Measurements from ENCODE around the gene HYPK.

The HYPK gene, protein sequence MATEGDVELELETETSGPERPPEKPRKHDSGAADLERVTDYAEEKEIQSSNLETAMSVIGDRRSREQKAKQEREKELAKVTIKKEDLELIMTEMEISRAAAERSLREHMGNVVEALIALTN

DNA sequence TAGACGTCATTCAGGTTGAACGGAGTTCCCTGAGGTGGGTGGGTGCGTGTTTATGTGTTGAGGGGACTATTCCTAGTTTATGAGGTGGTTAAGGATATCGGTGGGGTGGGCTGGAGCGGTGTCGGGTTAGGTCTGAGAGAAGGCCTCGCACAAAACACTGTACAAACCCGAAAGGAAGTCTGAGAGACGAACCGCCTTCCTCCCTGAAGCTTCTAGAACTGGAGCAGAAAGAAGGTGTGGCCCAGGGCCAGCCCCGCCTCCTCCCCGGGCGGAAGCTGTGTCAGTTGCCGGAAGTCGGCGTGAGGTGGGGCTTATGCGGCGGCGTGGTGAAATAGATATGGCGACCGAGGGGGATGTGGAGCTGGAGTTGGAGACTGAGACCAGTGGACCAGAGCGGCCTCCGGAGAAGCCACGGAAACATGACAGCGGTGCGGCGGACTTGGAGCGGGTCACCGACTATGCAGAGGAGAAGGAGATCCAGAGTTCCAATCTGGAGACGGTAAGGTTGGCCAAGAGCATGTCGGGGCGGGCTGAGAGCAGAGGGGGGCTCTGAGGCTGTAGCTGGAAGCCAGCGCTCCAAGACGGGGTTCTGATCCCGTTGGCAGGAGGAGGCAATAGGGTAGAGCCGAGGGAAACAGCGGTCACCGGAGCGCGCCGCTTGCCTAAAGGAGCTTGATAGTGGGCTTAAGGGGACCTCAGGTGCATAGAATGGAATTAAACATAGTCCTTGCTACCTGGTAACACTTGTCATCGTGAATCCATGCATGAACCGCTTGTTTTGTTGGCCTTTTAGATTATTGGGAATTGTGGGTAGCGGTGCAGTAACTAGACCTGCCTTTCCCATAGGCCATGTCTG is at the start of gene HYPK:
HYPK (plus strand) TSS at position 314 of the 856 bp plus-strand sequence; CDS start at position 338, 24 bp downstream.
- DNase-seq (ENCODE audit: low read depth in 2 of 2), result peak; percentile 87 to 88

DNA sequence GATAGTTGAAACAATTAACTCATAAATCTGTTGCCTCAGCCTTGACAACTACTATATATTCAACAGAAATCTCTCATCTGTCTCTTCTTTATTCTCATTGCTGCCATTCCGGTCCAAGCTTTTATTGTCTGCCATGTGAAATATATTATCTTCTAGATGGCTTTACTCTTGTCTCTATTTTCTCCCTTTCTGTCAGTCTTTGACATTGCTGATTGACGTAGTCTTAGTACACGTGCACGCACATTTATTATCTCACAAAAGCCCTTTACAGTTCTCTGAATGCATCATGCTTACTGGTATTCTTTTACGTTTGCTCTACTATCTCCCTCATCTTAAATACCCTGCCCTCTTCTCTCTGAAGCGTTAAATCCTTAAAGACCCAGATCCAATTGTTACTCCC is 48.5 kb upstream of the HYPK start:
- DNase-seq (ENCODE audit: low read depth in 2 of 2), result no peak

DNA sequence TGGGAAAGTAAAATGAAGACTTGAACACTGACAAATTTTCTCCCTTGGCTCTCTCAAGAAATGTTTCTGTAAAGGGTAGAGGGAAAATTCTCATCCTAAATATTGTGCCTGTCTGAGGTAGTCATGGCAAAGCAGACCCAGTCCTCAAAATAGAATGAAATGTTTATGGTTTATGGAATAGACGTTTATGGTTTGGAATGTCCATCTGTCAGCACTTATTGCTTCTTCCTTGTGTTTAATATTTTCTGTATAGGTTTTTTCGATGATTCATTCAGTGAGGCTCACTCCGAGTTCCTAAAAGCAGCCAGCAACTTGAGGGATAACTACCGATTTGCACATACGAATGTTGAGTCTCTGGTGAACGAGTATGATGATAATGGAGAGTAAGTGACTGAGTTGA is 37.6 kb upstream of the HYPK start:
- DNase-seq (ENCODE audit: low read depth in 2 of 2), result no peak

DNA sequence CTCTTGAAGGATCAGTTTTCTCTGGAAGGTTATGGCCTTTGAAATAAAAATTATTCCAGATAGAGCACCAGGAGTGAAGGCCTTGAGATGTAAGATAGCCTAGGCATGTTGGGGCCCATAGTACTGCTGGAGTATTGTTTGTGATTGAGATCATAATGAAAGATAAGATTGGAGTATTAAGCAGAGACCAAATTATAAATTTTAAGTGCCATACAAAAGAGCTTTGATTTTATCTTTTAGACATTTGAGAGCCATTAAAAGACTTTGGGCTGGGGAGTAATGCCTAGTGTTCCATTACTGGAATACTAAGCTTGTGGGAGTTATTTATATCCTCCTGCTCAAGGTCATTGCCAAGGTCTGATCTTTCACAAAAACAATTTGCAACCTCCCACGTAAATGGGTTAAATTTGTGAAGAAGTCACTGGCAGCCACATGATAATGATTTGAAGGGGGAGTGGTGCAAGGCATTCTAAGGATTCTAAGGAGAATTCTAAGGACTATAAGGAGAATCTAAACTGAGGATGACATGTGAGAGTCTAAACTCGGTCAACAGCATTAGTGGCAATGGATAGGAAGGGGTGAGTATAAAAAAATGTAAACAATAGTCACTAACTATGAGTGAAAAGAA is 36.5 kb upstream of the HYPK start:
- DNase-seq (ENCODE audit: low read depth in 2 of 2), result no peak

DNA sequence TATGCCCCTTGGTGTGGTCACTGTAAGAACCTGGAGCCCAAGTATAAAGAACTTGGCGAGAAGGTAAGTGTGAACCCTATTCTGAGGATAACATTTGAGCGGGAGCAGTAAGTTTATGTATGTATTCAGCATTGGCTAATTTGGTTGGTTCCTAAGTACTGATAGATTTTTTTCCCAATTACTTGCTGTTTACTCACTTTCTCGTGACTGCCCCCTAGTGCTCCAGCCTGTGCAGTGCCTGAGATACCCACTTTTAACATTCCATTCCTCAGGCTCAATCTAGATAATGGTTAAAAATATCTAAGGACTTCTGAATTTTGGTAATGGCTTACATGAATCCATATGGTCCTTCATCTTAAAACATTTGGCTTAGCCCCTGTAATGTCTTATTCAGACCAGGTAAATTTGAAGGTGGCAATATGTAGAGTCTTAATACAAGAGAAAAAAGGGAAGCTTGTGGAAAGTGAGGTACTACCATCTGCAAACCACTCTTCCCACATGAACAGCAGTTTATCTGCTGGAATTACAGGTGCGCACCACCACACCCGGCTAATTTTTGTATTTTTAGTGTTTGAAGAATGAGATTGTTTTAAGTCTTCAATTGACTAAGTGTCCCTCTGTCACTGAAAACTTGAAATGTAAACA is 30.7 kb upstream of the HYPK start:
- no peak for DNase-seq (ENCODE audit: low read depth in 2 of 2)

DNA sequence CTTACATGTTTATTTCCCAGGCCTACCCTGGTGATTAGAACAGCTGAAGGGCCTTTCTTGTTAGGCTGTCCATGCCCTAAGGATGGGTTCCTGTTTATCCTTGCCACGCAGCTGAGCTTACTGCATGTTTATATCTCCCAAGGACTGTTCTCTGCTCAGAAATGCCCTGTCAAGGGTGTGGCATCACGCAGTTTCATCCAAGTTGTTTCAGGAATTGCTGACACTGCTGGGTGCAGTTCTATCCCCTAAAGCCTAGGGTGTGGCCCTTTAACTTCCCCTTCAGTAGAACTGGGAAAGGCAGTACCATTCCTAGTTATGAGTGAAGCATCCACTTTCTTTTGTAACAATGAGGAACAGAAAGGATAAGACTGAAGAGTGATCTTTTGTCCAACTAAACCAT is 28.6 kb upstream of the HYPK start:
- no peak for DNase-seq (ENCODE audit: low read depth in 2 of 2)

DNA sequence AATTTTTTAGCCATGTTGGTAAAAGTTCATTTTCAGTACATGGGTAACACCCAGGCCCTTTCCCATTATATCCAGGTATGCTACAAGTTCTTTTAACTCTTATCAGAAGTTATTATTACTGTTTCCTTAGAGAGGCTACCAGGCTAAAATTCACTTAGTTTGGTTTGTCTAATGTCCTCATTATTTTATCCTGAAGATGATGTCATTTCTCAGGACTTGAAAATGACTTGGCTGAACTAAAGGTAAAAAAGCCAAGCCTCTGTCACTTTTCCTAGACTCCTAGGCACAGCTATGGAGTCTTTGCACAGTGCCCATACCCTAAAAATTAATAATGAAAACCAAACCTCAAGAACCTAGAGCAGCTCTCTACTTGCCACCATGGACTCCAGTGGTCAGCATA is 27.8 kb upstream of the HYPK start:
- DNase-seq (ENCODE audit: low read depth in 2 of 2), result no peak

DNA sequence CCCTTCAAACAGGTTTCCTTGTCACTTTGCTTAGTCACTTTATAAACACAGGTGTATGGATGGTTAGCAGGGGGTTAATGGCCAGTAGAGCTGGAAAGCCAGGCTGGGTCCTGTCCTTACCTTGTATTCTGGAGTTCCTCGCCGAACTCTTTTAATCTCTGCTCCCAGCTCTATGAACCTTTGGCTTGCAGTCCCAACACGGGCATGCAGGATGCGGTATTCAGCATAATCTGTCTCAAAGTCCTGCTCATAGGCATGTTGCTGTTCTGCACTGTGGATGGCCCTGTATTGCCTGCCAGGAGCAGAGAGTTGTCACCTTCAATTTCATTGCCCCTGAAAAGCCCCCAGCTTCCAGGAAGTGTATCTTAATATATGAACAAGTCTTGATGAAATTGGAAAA is 26.3 kb upstream of the HYPK start:
- no peak for DNase-seq (ENCODE audit: low read depth in 2 of 2)

DNA sequence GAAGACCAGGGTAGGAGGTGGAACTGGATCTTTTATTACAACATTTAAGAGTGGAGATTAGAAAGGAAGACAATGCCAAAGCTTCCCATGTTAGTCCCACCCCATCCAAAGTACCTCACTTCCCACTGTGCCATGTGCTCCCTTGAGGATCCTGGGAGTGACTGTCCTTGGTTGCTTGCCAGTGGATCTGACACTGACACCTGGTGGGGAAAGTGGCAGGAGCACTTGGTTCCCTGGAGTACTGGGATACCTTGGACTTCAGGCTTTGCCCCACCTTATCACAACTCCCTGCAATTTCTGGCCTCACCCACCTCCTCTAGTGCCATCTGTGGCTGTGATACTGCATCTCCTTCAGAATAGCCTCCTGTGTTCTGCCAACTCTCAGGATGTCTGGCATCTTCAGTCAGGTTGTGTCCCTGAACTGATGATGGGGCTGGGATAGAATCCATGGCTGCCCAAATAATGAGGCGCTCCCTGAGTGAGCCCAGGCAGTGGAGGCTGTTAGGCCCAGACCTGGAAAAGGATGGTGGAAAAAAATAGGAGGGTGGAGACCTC is 24.9 kb upstream of the HYPK start:
- no peak for DNase-seq (ENCODE audit: low read depth in 2 of 2)

DNA sequence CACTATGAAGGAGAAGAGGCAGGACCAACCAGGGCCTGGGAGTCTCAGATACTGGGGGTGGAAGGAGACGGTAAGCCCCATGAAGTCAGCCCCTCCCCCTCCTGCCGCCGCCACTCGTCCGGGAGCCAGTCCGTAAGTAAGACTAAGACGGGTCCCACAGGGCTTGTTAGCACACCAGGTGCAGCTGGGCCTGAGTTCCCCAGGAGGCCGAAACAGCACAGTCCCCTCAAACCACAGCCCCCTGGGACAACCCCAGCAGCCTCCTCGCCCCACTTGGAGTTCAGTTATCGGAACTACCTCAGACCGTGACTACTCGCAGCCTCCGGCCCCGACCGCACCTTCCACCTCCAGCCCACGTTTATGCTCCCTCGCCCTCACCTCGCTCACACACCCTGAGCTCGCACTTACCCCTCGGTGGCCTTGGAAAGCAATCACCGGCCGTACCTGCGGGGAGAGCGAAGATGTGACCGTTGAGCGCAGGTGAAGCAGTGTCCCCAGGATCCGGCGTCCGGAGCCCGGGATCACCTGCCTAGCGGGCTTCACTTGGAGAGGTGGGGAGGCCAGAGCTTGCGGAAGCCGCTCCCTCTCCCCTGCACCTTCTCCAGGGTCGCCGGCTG is 24.2 kb upstream of the HYPK start:
- DNase-seq (ENCODE audit: low read depth in 2 of 2), result peak in 1 of 2 donors; percentile 9

DNA sequence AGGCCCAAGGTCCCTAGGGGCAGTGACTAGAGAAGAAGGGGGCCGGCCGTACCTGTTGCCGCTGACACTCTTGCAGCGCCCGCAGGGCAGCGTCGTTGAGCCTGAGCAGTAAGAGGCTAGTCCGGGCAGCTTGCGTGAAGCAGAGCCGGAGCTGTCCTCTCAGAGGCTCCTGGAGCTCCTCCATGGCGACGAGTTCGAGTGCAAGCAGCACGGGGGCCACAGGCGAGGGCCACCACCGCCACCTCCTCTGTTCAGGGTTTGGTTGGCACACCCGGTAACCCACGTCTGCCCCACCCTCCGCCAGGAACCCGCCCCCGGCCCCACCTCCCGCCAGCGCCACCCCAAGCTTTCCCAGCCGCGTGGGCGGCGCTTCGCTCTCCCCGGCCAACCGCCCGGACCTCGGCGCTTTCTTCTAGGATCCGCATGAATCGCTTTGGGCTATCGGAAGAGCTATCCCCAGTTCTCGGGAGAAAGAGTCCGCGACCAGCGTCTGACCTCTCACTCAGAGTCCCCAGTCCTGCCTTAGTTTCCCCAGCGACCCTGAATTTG is 23.6 kb upstream of the HYPK start, which contains the start of gene ELL3:
ELL3 (minus strand) TSS at position 249 of the 549 bp plus-strand sequence; CDS start at position 184, 65 bp downstream.
- peak; percentile 55 to 77 for DNase-seq (ENCODE audit: low read depth in 2 of 2)

DNA sequence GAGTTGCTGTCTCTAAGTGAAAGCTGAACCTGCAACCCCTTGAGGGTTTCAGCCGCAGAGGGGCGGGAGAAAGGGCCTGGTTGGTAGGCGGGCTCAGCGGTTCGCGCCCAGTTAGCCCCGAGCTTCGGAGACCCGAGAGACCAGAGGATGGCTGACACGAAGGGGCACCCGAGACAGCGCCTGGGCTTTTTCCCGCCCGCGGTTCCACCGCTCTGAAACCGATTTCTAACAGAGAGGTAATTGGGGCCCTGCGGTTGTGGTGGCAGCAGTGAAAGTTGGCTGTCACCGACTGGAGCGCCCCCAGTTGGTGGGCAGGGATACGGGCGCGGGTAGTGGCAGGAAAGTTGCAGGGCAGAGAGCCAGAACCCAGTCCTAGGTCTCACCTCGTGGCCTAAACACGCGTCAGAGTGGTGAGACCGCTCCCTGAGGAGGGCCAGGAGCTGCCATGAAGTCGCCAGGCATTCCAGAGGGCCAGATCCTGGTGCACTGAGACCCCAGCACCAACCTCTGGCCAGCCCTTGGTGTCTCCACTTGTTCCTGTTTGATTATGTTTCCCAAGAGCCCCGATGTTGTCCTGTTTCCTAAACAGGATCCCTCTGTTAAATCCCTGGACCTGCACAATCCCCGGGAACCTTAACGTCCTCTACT is 23.0 kb upstream of the HYPK start:
- DNase-seq (ENCODE audit: low read depth in 2 of 2), result peak; percentile 60 to 76

DNA sequence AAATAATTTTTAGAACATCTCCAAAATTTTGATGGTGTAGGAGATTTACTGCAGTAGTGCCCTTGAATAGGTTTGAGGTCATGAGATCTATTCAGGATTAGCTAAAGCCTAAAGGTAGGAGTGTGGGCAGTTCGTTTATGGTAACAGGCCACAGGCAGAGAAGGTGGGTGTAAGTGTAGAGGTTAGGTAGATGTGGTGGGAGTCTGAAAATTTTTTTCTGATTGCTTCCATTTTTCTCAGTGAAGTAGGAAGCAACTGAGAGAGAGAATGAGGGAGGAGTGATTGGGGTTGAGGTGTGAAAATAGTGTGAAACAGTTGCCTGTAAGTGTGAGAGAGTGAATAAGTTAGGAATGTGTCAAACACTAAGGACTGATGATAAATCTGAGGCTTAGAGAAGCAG is 21.4 kb upstream of the HYPK start:
- DNase-seq (ENCODE audit: low read depth in 2 of 2), result no peak

DNA sequence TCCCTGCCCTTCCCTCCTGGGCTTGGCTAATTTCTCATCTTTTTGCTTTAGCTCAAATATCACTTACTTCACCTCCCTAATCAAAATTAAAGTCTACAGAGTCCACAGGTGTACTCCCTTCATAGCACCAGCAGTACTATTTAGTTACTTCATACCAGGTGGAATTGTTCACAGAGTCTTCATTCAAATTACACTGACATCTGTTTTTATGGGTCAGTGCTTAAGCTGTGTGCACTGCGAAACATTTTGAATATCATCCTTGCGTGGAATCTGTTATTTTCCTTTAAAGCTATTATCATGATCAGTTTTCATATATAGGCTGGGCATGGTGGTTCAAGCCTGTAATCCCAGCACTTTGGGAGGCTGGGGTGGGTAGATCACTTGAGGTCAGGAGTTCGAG is 11.0 kb upstream of the HYPK start:
- no peak for DNase-seq (ENCODE audit: low read depth in 2 of 2)

DNA sequence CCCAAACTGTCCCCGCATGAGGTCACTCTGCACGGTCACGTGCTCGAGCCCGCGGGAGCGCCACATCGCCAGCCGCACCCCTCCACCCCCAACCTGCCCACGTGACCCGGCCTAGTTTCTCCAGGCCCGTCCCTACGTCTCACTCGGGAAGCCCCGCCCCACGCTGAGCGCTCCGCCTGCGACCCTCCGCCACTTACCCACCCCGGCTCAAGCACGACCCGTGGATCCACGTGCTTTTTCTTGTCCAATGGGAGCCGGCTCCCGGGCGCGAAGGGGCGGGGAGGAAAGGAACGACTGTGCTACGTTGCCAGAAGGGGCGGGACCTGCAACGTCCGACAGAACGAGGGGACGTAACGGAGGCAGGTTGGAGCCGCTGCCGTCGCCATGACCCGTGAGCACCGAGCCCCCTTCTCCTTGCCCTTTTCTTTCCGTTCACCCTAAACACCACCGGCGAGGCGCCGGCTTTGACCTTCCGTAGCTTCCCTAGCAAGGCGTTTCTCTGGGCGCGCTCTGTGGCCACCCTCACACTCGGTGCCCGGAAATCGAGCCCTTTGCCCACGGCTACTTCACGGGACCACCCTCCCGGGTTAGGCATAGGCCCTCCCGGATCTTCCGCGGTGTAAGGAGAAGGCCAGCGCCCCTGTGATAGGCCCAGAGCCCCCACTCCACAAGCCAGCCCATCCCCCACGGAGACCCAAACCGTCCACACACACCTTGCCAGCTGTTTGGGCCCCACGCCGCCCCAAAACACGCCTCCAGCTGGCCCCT is 8.2 kb upstream of the HYPK start, which contains the start of gene SERF2:
SERF2 (plus strand) TSS at position 328 of the 768 bp plus-strand sequence; CDS start at position 385, 57 bp downstream.
- DNase-seq (ENCODE audit: low read depth in 2 of 2), result peak; percentile 99 to 100

DNA sequence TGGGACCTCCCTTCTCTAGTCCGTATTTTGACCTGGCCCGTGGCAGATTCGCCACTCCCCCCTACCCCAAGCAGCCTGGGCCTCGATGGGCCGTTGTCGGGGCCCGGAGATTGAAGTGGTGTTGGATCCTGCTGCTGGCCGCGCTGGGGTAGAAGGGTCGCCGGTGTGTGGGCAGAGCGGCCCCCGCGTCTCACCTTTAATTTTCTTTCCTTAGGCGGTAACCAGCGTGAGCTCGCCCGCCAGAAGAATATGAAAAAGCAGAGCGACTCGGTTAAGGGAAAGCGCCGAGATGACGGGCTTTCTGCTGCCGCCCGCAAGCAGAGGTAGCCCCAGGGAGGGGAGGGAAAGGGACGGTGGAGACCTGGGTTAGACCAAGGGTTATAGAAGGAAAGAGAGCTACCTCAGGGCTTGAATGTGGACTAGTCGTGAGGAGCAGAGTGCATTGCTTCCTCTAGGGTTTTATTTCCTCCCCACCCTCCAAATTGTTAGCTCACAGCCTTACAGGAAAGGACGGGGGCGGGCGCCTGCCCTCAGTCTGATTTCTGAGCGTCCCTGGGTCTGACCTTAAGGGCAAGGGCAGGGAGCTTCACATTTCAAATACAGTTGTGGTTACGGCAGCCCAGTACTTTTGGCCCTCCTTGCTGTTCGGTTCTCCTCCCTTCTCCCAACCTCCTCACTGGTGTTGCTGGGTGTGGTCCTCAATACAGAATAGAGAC is 7.5 kb upstream of the HYPK start:
- DNase-seq (ENCODE audit: low read depth in 2 of 2), result peak in 1 of 2 donors; percentile 23

DNA sequence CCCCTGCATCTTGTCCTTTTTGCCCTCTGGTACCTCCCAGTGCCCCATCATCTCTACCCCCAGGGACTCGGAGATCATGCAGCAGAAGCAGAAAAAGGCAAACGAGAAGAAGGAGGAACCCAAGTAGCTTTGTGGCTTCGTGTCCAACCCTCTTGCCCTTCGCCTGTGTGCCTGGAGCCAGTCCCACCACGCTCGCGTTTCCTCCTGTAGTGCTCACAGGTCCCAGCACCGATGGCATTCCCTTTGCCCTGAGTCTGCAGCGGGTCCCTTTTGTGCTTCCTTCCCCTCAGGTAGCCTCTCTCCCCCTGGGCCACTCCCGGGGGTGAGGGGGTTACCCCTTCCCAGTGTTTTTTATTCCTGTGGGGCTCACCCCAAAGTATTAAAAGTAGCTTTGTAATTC is 6.8 kb upstream of the HYPK start:
- DNase-seq (ENCODE audit: low read depth in 2 of 2), result no peak

DNA sequence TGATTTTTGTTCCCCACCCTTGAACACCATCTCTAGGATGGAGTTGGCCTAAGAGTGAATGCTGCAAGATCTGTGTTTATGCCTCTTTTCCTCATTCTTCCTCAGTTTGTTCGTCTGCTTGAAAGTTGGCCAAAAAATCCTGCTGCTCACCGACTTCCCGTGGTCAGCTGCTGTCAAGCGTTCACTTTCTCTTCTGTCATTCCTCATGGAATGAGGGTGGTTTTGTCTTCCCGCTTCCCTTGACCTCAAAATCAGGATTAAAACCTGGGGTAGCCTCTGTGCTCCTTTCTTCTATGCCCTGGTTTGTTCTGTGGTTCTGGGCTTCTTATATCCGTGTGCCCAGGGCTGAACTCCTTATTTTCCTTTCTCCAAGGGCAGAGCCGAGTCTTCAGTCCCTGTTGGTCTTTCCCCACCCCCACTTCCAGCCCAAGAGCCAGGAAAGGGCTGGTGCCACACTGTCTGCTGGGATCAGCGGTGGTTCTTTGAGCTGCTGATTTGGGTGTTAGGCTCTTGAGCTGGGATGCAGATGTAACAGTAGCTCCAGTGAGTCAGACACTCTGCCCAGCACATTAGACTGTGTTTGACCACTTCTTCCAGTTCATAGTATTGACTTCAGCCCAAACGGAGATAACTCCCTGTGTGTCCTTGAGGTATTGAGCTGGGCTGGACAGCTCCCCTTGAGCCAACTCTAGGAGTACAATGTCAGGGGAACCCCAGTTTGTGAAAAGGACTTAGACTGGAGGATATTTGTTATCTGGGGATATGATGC is 5.9 kb upstream of the HYPK start:
- no peak for DNase-seq (ENCODE audit: low read depth in 2 of 2)

All from stimulated activated CD8-positive, alpha-beta memory T cell treated with anti-CD3 and anti-CD28 coated beads, Interleukin-7, amount 100 ng/mL, for 4 hours (primary cell).